GM12878 (cell line): Measurements from ENCODE around the gene CTDSP1.

Experiments
- CREB1 ChIP-seq: IDR thresholded peaks from 2 replicates; pipeline ENCODE4 v1.6.1; 2012; ENCODE audit warnings: low read depth, mild to moderate bottlenecking, inconsistent platforms
- FOXK2 ChIP-seq: fragments of 450-650 bp; IDR thresholded peaks from 2 replicates; pipeline ENCODE4 v1.6.1; 2017; ENCODE audit warnings: mild to moderate bottlenecking, moderate library complexity
- MEF2B ChIP-seq: fragments of 450-650 bp; IDR thresholded peaks from 2 replicates; pipeline ENCODE4 v1.6.1; 2018; ENCODE audit warnings: mild to moderate bottlenecking, moderate library complexity; ENCODE audit not compliant: partially characterized antibody, poor library complexity, severe bottlenecking
- POLR2A ChIP-seq: IDR thresholded peaks from 2 replicates; pipeline ENCODE4 v1.6.1; 2011; ENCODE audit warnings: low read depth, mild to moderate bottlenecking, low read length
- SMAD1 ChIP-seq: fragments of 450-650 bp; IDR thresholded peaks from 2 replicates; pipeline ENCODE4 v1.6.1; 2018; ENCODE audit warnings: mild to moderate bottlenecking, low read depth; ENCODE audit not compliant: partially characterized antibody
- TF ChIP-seq, protein P1 (sequence below), 3 experiments: IDR thresholded peaks in 2 of 3; conservative IDR thresholded peaks in 1 of 3; 2 replicates each; pipeline ENCODE4 v1.5.1; 2011; ENCODE audit warnings: low read depth in 3 of 3, low read length in 3 of 3, mild to moderate bottlenecking in 3 of 3, control low read depth in 2 of 3, moderate library complexity in 2 of 3, inconsistent platforms in 1 of 3, mixed read lengths in 1 of 3; ENCODE audit not compliant: control insufficient read depth in 2 of 3, insufficient read depth in 1 of 3; ENCODE audit errors: extremely low read depth in 1 of 3

DNA sequence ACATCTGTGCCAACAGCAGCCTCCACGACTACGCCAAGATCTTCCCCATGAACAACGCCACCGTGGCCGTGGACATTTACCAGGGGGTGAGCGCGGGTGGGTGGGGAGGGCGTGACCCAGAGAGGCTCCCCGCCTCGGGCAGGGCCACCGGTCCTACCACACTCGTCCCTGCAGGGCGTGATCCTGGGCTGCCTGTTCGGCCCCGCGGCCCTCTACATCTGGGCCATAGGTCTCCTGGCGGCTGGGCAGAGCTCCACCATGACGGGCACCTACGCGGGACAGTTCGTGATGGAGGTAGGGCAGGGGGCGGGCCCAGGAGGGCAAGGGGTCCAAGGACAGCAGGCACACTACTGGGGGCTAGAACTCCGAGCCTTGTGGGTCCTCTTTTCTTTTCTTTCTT, 8.5 kb upstream of the CTDSP1 start:
- TF ChIP-seq CREB1 (no peak), SMAD1 (no peak), POLR2A (no peak), FOXK2 (no peak), MEF2B (no peak)
- TF ChIP-seq, protein P1, sequence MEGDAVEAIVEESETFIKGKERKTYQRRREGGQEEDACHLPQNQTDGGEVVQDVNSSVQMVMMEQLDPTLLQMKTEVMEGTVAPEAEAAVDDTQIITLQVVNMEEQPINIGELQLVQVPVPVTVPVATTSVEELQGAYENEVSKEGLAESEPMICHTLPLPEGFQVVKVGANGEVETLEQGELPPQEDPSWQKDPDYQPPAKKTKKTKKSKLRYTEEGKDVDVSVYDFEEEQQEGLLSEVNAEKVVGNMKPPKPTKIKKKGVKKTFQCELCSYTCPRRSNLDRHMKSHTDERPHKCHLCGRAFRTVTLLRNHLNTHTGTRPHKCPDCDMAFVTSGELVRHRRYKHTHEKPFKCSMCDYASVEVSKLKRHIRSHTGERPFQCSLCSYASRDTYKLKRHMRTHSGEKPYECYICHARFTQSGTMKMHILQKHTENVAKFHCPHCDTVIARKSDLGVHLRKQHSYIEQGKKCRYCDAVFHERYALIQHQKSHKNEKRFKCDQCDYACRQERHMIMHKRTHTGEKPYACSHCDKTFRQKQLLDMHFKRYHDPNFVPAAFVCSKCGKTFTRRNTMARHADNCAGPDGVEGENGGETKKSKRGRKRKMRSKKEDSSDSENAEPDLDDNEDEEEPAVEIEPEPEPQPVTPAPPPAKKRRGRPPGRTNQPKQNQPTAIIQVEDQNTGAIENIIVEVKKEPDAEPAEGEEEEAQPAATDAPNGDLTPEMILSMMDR (IDR thresholded peaks at IDR 0.05 in 2 of 3, conservative IDR thresholded peaks at IDR 0.05 in 1 of 3; ENCODE audit: control insufficient read depth in 2 of 3, extremely low read depth in 1 of 3, insufficient read depth in 1 of 3, low read depth in 3 of 3, low read length in 3 of 3) = no peak
